DMS 273 treated with DMSO at 0.1 percent for 48 hours (cell line): ENCODE measurements around the gene ZSCAN9.

Experiments used
- DNase-seq: peaks from one replicate; lab custom pipeline; 2025; lab: John Stamatoyannopoulos, UW

The ZSCAN9 gene

GRCh38 chr6:28220257-28221133 lies 4.6 kb upstream of the ZSCAN9 start:
- DNase-seq, result no peak

- DNase-seq, result no peak
These were observed 682 bp upstream of the ZSCAN9 start for GRCh38 chr6:28224131-28225055.

GRCh38 chr6:28226460-28226859 lies 1.4 kb downstream of the ZSCAN9 start:
- no peak for DNase-seq

- no peak for DNase-seq
These were observed 7.7 kb downstream of the ZSCAN9 start for GRCh38 chr6:28232785-28233184.

- DNase-seq, result no peak
These were observed 10.9 kb downstream of the ZSCAN9 start for GRCh38 chr6:28235912-28236452.

- DNase-seq, result no peak
These were observed 14.6 kb downstream of the ZSCAN9 start for GRCh38 chr6:28239636-28240035.

GRCh38 chr6:28240471-28240870 lies 15.4 kb downstream of the ZSCAN9 start:
- DNase-seq, result no peak

GRCh38 chr6:28243946-28244345 lies 18.9 kb downstream of the ZSCAN9 start:
- DNase-seq, result no peak

- no peak for DNase-seq
These were observed 20.3 kb downstream of the ZSCAN9 start for GRCh38 chr6:28245206-28245941.

GRCh38 chr6:28248916-28249315 lies 23.8 kb downstream of the ZSCAN9 start:
- DNase-seq, result no peak

GRCh38 chr6:28250747-28251146 lies 25.7 kb downstream of the ZSCAN9 start:
- no peak for DNase-seq

GRCh38 chr6:28251661-28252008 lies 26.6 kb downstream of the ZSCAN9 start:
- DNase-seq, result no peak

GRCh38 chr6:28252009-28252975 lies 27.2 kb downstream of the ZSCAN9 start, which contains the start of gene ZKSCAN4:
ZKSCAN4 (minus strand) TSS chr6:28252269; CDS start chr6:28251980, 289 bp downstream.
- peak; percentile 70 for DNase-seq

GRCh38 chr6:28254121-28254519 lies 29.0 kb downstream of the ZSCAN9 start:
- no peak for DNase-seq

GRCh38 chr6:28257042-28257441 lies 32.0 kb downstream of the ZSCAN9 start:
- DNase-seq, result no peak

GRCh38 chr6:28258877-28259777 lies 34.1 kb downstream of the ZSCAN9 start, which contains the start of gene NKAPL:
NKAPL (plus strand) TSS chr6:28259297; CDS start chr6:28259372, 75 bp downstream.
- DNase-seq, result no peak

- no peak for DNase-seq
These were observed 38.8 kb downstream of the ZSCAN9 start for GRCh38 chr6:28263922-28264321.

- DNase-seq, result no peak
These were observed 39.8 kb downstream of the ZSCAN9 start for GRCh38 chr6:28264834-28265401.

GRCh38 chr6:28266563-28266961 lies 41.5 kb downstream of the ZSCAN9 start:
- DNase-seq, result no peak
